ENCODE data around the gene UBE2O. TPM values are rescaled to one million over a fixed set of nuclear protein-coding genes. Genes with fewer than 3 reads are reported as not detected.
A peak's percentile ranks its signal among the peaks of the same experiment; 100 is the strongest.

UBE2O gene
- total and polyA plus RNA-seq, 4 donors, result 3.3 to 71.5 (median 9.2) TPM

DNA sequence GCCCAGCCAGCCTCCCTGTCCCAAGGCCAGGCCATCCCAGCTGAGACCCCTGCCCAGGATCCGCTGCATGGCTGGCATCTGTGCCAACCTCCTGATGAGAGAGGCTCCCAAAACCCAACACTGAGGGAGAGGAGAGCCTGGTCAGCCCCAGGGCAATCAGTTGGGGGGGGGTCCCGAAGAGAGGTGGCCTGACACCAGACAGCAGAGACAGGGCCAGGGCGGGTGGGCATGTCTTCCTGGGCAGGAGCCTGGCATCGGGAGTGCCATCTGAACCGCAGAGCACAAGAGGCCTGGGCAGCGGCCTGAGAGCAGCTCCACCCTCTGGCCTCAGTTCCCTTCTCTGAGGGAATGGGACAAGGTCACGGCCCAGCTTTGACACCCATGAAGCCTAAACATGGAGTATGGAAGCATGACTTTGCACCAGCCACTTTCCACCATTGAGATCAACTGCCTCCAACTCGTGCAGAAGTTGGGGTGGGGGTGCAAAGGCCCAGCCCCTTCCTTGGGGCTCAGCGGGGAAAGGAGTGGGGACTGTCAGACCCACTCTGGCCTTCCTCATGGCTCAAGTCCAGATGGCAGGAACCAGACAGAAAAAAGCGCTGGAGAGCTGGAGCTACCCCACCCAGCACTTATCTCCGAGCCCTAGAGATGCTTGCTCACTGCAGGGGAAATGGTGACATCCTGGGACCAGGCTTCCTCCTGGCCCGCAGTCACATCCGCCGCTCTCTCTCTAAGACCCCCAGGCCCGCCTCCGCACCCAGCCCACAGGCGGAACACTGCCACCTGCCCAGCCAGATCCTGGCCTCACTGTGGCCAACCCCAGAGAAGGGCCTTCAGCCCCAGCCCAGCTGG is 38.5 kb upstream of the UBE2O start:
- Histone ChIP-seq H3K4me1 (ENCODE audit: control insufficient read depth in 4 of 4, insufficient read depth in 4 of 4, low read length in 3 of 4) (peaks cover 0 to 13% (median under 1%) of the 10 kb centered on the region in 4 donors), H3K9ac (ENCODE audit: low read depth in 1 of 2, low read length in 2 of 2) (no peak overlapping the region), H3K27ac (ENCODE audit: low read depth in 1 of 2, low read length in 2 of 2) (peak overlapping the region; percentile 65 to 78), H3K27me3 (ENCODE audit: control insufficient read depth in 4 of 4, insufficient read depth in 4 of 4, low read length in 3 of 4) (no peaks in the 10 kb centered on the region), H3K4me3 (ENCODE audit: low read depth in 1 of 3, low read length in 3 of 3) (no peak overlapping the region), H3K9me3 (ENCODE audit: control insufficient read depth in 4 of 4, low read length in 3 of 4) (no peaks in the 10 kb centered on the region), H3K36me3 (ENCODE audit: control insufficient read depth in 4 of 4, insufficient read depth in 3 of 4, low read depth in 1 of 4, low read length in 3 of 4) (no peaks in the 10 kb centered on the region)
- TF ChIP-seq GABPA (IDR thresholded peaks at IDR 0.05 in 1 of 2, conservative IDR thresholded peaks at IDR 0.05 in 1 of 2) (no peak), HNF4A (conservative IDR thresholded peaks at IDR 0.05) (no peak), YY1 (IDR thresholded peaks at IDR 0.05) (no peak), FOXA2 (IDR thresholded peaks at IDR 0.05) (no peak), TAF1 (conservative IDR thresholded peaks at IDR 0.05) (no peak), SP1 (IDR thresholded peaks at IDR 0.05) (no peak), EGR1 (IDR thresholded peaks at IDR 0.05; ENCODE audit: low read depth in 2 of 2) (no peak)
- TF ChIP-seq, protein P1, sequence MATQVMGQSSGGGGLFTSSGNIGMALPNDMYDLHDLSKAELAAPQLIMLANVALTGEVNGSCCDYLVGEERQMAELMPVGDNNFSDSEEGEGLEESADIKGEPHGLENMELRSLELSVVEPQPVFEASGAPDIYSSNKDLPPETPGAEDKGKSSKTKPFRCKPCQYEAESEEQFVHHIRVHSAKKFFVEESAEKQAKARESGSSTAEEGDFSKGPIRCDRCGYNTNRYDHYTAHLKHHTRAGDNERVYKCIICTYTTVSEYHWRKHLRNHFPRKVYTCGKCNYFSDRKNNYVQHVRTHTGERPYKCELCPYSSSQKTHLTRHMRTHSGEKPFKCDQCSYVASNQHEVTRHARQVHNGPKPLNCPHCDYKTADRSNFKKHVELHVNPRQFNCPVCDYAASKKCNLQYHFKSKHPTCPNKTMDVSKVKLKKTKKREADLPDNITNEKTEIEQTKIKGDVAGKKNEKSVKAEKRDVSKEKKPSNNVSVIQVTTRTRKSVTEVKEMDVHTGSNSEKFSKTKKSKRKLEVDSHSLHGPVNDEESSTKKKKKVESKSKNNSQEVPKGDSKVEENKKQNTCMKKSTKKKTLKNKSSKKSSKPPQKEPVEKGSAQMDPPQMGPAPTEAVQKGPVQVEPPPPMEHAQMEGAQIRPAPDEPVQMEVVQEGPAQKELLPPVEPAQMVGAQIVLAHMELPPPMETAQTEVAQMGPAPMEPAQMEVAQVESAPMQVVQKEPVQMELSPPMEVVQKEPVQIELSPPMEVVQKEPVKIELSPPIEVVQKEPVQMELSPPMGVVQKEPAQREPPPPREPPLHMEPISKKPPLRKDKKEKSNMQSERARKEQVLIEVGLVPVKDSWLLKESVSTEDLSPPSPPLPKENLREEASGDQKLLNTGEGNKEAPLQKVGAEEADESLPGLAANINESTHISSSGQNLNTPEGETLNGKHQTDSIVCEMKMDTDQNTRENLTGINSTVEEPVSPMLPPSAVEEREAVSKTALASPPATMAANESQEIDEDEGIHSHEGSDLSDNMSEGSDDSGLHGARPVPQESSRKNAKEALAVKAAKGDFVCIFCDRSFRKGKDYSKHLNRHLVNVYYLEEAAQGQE (IDR thresholded peaks at IDR 0.05), result no peak
- no peak for DNase-seq (ENCODE audit: low spot score)
- WGBS, result 78% methylated on average over 17 of the region's 17 CpGs

DNA sequence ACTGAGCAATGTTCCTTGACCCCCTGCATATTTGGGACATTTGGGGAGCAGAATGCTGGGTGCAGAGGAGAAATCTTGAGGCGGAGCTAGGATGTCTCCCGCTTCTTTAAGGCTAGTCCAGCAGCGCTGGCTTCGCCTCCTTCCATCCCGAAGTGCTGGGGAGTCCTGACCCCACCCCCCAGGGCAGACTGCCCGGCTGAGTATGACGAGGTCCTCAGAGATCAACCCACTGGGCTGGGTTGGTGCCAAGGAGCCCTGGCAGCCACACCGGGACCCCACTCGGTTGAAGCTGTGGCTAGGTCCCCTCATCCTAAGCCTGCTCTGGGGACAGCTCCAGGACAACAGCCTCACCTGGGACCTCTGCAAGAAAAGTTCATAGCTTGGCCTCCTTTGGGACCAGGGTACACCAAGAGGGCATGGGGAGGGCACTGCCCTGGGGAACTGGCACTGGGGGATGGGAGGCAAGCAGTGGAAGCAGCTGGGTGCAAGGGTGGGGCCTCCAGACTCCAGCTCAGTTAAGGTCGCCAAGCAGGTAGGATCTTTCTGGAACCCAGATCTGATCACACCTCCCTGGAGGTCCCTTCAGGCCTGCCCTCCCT is 37.3 kb upstream of the UBE2O start:
- Histone ChIP-seq H3K4me3 (ENCODE audit: low read depth in 1 of 3, low read length in 3 of 3) (no peak overlapping the region), H3K9me3 (ENCODE audit: control insufficient read depth in 4 of 4, low read length in 3 of 4) (no peaks in the 10 kb centered on the region), H3K36me3 (ENCODE audit: control insufficient read depth in 4 of 4, insufficient read depth in 3 of 4, low read depth in 1 of 4, low read length in 3 of 4) (no peaks in the 10 kb centered on the region), H3K27me3 (ENCODE audit: control insufficient read depth in 4 of 4, insufficient read depth in 4 of 4, low read length in 3 of 4) (no peaks in the 10 kb centered on the region), H3K27ac (ENCODE audit: low read depth in 1 of 2, low read length in 2 of 2) (no peak overlapping the region), H3K4me1 (ENCODE audit: control insufficient read depth in 4 of 4, insufficient read depth in 4 of 4, low read length in 3 of 4) (peaks cover 0 to 13% (median under 1%) of the 10 kb centered on the region in 4 donors), H3K9ac (ENCODE audit: low read depth in 1 of 2, low read length in 2 of 2) (no peak overlapping the region)
- DNase-seq (ENCODE audit: low spot score), result no peak
- 86% methylated on average over 10 of the region's 10 CpGs for WGBS
- no peak for TF ChIP-seq HNF4A (conservative IDR thresholded peaks at IDR 0.05)
- TF ChIP-seq, protein P2, sequence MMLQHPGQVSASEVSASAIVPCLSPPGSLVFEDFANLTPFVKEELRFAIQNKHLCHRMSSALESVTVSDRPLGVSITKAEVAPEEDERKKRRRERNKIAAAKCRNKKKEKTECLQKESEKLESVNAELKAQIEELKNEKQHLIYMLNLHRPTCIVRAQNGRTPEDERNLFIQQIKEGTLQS (IDR thresholded peaks at IDR 0.05), result no peak
- TF ChIP-seq TAF1 (conservative IDR thresholded peaks at IDR 0.05), result no peak
- no peak for TF ChIP-seq HNF4G (IDR thresholded peaks at IDR 0.05)
- TF ChIP-seq, protein P1 (IDR thresholded peaks at IDR 0.05), result no peak
- TF ChIP-seq, protein P3, sequence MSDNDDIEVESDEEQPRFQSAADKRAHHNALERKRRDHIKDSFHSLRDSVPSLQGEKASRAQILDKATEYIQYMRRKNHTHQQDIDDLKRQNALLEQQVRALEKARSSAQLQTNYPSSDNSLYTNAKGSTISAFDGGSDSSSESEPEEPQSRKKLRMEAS (IDR thresholded peaks at IDR 0.05), result no peak
- TF ChIP-seq, protein P4, sequence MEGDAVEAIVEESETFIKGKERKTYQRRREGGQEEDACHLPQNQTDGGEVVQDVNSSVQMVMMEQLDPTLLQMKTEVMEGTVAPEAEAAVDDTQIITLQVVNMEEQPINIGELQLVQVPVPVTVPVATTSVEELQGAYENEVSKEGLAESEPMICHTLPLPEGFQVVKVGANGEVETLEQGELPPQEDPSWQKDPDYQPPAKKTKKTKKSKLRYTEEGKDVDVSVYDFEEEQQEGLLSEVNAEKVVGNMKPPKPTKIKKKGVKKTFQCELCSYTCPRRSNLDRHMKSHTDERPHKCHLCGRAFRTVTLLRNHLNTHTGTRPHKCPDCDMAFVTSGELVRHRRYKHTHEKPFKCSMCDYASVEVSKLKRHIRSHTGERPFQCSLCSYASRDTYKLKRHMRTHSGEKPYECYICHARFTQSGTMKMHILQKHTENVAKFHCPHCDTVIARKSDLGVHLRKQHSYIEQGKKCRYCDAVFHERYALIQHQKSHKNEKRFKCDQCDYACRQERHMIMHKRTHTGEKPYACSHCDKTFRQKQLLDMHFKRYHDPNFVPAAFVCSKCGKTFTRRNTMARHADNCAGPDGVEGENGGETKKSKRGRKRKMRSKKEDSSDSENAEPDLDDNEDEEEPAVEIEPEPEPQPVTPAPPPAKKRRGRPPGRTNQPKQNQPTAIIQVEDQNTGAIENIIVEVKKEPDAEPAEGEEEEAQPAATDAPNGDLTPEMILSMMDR (IDR thresholded peaks at IDR 0.05; ENCODE audit: low read depth, low read length, missing input control), result no peak
- TF ChIP-seq FOXA1 (IDR thresholded peaks at IDR 0.05), result no peak

All from liver (tissue), 9 donors.